GM12864 (cell line): ENCODE data around the gene BCL11A.

Experiments
- DNase-seq: peaks from one replicate; pipeline ENCODE4 v3.0.0-alpha.2; 2011; ENCODE audit warnings: low read depth
- H3K4me3 ChIP-seq: 2 replicates; pipeline ENCODE4 v1.5.1; 2011; ENCODE audit warnings: mild to moderate bottlenecking, low read depth, low read length, control low read depth
- TF ChIP-seq, protein P1 (sequence below): IDR thresholded peaks from 2 replicates; pipeline ENCODE4 v1.5.1; 2011; ENCODE audit warnings: low read depth, mild to moderate bottlenecking, moderate library complexity, low read length, control low read depth, inconsistent platforms; ENCODE audit errors: missing control alignments

Gene BCL11A

DNA sequence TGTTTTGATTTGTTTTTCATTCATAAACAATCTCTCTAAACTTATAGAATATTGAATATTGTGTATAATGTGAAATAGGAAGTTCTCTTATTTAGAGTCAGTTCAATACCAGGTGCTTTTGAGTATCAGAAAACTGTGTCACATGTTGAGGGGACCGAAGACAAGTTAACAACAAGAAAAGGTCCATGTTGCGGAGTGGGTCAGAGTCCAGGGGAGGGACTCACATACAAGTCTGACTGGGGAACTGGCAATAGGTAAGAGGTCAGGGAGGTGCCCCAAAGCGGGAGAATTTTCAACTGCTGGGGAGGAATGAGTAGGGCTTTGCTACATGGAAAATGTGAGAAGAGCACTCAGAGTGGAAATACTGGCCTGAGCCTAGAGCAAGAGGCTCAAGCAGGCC, 19.8 kb upstream of the BCL11A start:
- no peak for DNase-seq
- TF ChIP-seq, protein P1, sequence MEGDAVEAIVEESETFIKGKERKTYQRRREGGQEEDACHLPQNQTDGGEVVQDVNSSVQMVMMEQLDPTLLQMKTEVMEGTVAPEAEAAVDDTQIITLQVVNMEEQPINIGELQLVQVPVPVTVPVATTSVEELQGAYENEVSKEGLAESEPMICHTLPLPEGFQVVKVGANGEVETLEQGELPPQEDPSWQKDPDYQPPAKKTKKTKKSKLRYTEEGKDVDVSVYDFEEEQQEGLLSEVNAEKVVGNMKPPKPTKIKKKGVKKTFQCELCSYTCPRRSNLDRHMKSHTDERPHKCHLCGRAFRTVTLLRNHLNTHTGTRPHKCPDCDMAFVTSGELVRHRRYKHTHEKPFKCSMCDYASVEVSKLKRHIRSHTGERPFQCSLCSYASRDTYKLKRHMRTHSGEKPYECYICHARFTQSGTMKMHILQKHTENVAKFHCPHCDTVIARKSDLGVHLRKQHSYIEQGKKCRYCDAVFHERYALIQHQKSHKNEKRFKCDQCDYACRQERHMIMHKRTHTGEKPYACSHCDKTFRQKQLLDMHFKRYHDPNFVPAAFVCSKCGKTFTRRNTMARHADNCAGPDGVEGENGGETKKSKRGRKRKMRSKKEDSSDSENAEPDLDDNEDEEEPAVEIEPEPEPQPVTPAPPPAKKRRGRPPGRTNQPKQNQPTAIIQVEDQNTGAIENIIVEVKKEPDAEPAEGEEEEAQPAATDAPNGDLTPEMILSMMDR: no peak
- H3K4me3 ChIP-seq: no peak overlapping the region

DNA sequence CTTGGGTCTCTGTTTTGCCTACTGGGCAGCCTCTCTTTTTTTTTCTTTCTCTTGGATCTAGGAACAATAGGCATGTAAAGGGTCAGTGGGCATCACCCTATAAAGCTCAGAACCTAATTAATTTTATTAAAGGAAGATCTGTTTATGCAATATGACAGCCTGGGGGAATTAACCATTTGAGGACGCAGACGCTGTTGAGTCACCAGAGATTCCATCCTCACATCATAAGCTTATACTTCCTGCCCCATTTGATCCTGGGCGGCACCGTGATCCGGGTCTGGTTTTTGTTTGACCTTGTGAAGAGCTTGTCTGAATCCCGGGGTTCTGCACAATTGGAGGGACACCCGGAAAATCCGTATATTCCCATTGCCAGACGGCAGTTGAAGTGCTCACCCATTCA, 16.8 kb upstream of the BCL11A start:
- no peak for DNase-seq
- H3K4me3 ChIP-seq: no peak overlapping the region
- TF ChIP-seq, protein P1: no peak

DNA sequence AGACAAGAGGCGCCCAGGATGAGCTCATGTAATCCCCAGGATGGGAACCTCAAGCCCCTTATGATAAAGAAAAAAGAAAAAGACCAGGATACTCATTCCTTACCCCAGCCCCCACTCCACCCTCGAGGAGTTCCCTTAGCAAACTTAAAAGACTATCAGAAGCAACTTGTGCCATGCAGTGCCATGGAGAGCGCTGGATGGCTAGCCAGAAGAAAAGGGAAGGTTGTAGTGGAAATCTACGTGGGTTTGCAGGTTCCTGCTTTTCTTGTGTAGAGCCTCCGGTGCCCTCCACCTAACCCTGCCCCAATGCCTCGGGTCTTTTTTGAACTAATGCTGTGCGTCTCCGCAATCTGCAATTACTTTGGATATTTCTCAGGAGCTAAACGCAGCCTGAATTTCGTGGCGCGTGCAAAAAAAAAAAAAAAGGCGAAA, 16.2 kb upstream of the BCL11A start:
- peak overlapping the region; percentile 18; the same call in 1 of the 2 replicates for H3K4me3 ChIP-seq
- no peak for DNase-seq
- TF ChIP-seq, protein P1: no peak

DNA sequence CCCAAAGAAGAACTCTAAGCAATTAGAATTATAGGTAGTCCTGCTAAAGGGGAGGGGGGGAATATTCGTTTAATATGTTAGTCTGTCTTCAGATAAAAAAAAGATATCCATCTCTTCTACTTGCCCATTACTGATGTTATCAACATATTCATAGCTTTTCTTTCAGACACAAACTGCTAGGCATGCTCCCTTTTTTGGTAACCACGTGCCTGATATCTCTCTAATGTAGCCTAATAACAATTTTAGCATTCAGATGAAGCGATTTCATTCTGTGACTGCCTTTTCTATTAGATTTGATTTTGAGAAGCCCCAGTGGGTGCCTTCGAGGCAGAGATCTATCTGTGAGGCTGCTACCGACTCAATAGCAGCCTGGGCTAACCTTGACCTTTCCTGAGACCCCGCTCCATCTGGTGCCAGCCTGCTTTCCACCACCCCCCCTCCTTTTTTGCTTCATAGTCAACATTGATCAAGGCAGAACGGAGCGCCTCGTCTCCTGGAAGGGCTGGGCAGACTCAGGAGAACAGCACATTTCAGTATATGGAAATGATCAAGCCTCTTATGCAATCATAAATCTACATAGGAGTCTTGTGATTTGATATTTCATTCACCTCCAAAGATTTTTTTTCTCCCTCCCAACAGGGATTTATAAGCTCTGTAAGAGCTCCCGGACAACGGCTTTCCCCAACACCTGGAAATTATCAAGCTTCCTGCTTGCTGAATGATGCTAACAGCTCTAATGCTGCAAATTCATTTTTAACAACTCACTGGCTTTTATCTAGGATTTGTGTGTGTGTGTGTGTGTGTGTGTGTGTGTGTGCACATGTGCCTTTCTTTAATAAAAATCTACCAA, 14.7 kb upstream of the BCL11A start:
- no peak overlapping the region for H3K4me3 ChIP-seq
- DNase-seq: no peak
- TF ChIP-seq, protein P1: no peak

GRCh38 chr2:60567096-60567495, 13.6 kb upstream of the BCL11A start:
- no peak overlapping the region for H3K4me3 ChIP-seq
- DNase-seq: no peak
- TF ChIP-seq, protein P1: no peak

DNA sequence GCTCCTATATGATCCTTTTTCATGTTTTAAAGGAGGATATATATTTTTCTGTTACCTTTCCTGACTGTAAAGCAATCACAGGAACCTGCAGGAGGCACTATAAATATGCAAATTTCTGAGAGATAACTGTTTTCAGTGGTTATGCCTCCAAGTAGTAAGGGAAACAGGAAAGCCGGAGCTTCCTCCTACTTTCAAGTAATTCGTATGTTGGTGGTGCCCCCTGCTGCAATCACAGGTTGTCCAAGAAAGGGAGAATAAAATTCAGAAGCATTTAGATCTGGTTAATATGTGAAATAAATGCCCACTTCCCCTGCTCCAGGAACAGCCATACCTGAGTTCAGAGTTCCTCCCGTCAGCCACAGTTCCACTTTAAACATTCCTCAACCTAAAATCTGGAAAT, 12.0 kb upstream of the BCL11A start:
- TF ChIP-seq, protein P1: peak; percentile 35
- DNase-seq: no peak
- no peak overlapping the region for H3K4me3 ChIP-seq
